ENCODE data around the gene LRRC32. TPM values are rescaled to one million over a fixed set of nuclear protein-coding genes. Genes with fewer than 3 reads are reported as not detected.

The LRRC32 gene
- total RNA-seq, 4 donors from 2014 or later: 10.0 to 121 (median 17.5) TPM

DNA sequence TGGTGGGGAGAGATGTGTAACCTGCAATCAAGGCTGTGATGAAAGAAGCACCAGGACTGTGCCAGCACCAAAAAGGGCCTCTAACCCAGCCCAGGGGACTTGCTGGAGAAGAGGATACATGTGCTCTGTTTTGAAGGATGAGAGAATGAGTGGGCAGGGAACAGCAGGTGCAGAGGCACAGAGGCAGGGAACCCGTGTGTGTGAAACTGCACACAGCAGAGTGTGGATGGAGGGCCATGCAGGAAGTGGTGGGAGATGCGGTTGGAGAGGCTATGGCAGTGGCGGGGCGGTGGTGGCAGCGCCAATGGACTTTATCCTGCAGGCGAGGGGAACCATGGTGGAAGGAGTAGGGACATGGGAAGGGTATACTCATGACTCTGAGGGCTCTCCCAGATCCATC lies 25.2 kb upstream of the LRRC32 start:
- no peaks in the 10 kb centered on the region for H3K27me3 ChIP-seq
- H3K9me3 ChIP-seq: no peaks in the 10 kb centered on the region
- intact Hi-C loops (cut with DNase I; ENCODE audit: low total_unique reads): no loop called here
- H3K4me1 ChIP-seq: no peaks in the 10 kb centered on the region
- H3K27ac ChIP-seq: no peak overlapping the region
- no peaks in the 10 kb centered on the region for H3K36me3 ChIP-seq
- no peak overlapping the region for H3K4me3 ChIP-seq
- TF ChIP-seq POLR2A (IDR thresholded peaks at IDR 0.05): no peak
- TF ChIP-seq, protein P1, sequence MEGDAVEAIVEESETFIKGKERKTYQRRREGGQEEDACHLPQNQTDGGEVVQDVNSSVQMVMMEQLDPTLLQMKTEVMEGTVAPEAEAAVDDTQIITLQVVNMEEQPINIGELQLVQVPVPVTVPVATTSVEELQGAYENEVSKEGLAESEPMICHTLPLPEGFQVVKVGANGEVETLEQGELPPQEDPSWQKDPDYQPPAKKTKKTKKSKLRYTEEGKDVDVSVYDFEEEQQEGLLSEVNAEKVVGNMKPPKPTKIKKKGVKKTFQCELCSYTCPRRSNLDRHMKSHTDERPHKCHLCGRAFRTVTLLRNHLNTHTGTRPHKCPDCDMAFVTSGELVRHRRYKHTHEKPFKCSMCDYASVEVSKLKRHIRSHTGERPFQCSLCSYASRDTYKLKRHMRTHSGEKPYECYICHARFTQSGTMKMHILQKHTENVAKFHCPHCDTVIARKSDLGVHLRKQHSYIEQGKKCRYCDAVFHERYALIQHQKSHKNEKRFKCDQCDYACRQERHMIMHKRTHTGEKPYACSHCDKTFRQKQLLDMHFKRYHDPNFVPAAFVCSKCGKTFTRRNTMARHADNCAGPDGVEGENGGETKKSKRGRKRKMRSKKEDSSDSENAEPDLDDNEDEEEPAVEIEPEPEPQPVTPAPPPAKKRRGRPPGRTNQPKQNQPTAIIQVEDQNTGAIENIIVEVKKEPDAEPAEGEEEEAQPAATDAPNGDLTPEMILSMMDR (IDR thresholded peaks at IDR 0.05): no peak
- no peak for DNase-seq

DNA sequence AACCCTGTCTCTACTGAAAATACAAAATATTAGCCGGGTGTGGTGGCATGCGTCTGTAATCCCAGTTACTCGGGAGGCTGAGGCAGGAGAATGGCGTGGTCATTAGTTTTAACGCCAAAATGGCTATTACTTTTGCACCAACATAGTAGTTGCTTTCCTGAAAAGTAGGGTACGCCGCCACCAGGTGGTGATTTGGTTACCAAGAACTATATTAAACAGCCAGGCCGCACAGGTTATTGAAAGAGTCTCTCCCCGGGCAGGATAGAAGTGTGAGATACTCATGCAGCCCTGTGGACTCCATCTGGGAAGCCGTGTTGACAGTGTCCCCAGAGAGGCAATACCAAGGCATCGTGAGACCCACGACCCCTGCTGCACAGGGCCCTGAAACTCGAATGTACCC lies 24.6 kb upstream of the LRRC32 start:
- intact Hi-C loops (cut with DNase I; ENCODE audit: low total_unique reads): no loop called here
- Histone ChIP-seq H3K4me1 (no peaks in the 10 kb centered on the region), H3K27ac (no peak overlapping the region), H3K27me3 (no peaks in the 10 kb centered on the region), H3K9me3 (no peaks in the 10 kb centered on the region), H3K4me3 (no peak overlapping the region), H3K36me3 (no peaks in the 10 kb centered on the region)
- no peak for DNase-seq
- no peak for TF ChIP-seq POLR2A (IDR thresholded peaks at IDR 0.05)
- TF ChIP-seq, protein P1 (IDR thresholded peaks at IDR 0.05): no peak

DNA sequence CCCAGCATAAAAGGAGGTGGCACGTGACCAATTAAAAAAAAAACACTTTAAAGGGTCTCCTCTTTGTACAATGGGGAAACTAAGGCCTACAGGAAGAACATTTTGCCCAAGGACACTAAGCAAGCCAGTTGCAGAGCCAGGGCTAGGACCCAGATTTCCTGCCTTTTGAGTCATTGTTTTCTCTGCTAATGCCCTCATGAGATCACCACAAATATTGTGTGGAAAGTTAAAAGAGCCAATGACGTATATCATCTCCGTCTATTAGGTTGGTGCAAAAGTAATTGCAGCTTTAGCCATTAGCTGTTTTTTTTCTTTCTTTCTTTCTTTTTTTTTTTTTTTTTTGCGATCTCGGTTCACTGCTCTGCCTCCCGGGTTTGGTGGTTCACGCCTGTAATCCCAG lies 24.1 kb upstream of the LRRC32 start:
- Histone ChIP-seq H3K4me3 (no peak overlapping the region), H3K4me1 (no peaks in the 10 kb centered on the region), H3K27me3 (no peaks in the 10 kb centered on the region), H3K9me3 (no peaks in the 10 kb centered on the region), H3K27ac (no peak overlapping the region), H3K36me3 (no peaks in the 10 kb centered on the region)
- intact Hi-C loops (cut with DNase I; ENCODE audit: low total_unique reads): no loop called here
- TF ChIP-seq POLR2A (IDR thresholded peaks at IDR 0.05): no peak
- TF ChIP-seq, protein P1 (IDR thresholded peaks at IDR 0.05): no peak
- DNase-seq: no peak

DNA sequence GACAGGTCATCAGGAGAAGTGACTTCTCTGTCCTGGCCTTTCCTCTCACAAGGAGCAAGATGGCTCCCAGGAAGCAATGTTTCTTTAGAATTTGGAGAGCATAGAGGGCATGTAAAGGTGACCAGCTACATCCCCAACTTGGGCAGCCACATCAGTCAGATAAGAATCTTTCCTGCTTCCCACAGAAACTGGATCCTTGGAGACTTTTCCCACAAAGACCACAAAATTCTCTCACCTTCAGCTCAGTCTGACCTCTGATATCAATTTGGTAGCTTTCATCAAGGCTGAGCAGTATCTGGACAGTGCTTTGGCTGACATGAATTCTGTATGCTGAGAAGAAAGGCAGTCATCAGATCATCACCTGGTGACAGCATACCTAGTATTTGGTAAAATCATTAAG lies 23.3 kb upstream of the LRRC32 start:
- no peak overlapping the region for H3K27ac ChIP-seq
- no peak for DNase-seq
- intact Hi-C loops (cut with DNase I; ENCODE audit: low total_unique reads): no loop called here
- no peaks in the 10 kb centered on the region for H3K36me3 ChIP-seq
- TF ChIP-seq POLR2A (IDR thresholded peaks at IDR 0.05): no peak
- TF ChIP-seq, protein P1 (IDR thresholded peaks at IDR 0.05): no peak
- H3K27me3 ChIP-seq: no peaks in the 10 kb centered on the region
- no peaks in the 10 kb centered on the region for H3K4me1 ChIP-seq
- no peaks in the 10 kb centered on the region for H3K9me3 ChIP-seq
- no peak overlapping the region for H3K4me3 ChIP-seq

DNA sequence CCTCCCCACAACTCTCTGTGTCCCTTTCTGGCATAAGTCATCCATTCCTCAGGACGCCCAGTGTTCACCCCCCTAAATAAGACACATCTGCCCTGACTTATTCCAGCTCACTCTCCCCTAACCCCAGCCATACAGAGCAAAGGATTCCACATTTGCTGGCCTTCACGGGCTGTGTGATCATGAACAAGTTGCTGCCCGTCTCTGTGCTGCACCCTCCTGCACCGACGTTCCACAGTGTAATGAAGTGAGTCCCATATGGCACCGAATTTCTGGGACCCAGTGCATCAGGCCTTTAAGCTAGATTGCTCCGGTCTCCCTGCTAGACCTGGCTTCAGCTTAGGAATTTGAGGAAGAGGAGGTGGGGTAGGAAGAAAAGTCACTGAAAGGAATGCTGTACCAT lies 22.4 kb upstream of the LRRC32 start:
- Histone ChIP-seq H3K36me3 (no peaks in the 10 kb centered on the region), H3K9me3 (no peaks in the 10 kb centered on the region), H3K4me1 (no peaks in the 10 kb centered on the region), H3K4me3 (no peak overlapping the region), H3K27ac (no peak overlapping the region), H3K27me3 (no peaks in the 10 kb centered on the region)
- DNase-seq: no peak
- TF ChIP-seq, protein P1 (IDR thresholded peaks at IDR 0.05): no peak
- no peak for TF ChIP-seq POLR2A (IDR thresholded peaks at IDR 0.05)
- intact Hi-C loops (cut with DNase I; ENCODE audit: low total_unique reads): no loop called here

All from uterus (tissue), 4 donors.